Colonic mucosa (tissue), 4 donors: Measurements from ENCODE around the gene PARM1. TPM values are rescaled to one million over a fixed set of nuclear protein-coding genes. Genes with fewer than 3 reads are reported as not detected.

Experiments used
- DNase-seq: peaks from one replicate; pipeline ENCODE4 v3.0.0-alpha.2; 2020
- H3K27ac ChIP-seq: fragments of 200-600 bp; one replicate; pipeline ENCODE4 v1.8.0; 2021
- H3K27me3 ChIP-seq: fragments of 200-600 bp; one replicate; pipeline ENCODE4 v1.8.0; 2021
- H3K36me3 ChIP-seq: fragments of 200-600 bp; one replicate; pipeline ENCODE4 v1.8.0; 2021
- H3K4me1 ChIP-seq: fragments of 200-600 bp; one replicate; pipeline ENCODE4 v1.8.0; 2021; ENCODE audit warnings: mild to moderate bottlenecking
- H3K4me3 ChIP-seq: fragments of 200-600 bp; one replicate; pipeline ENCODE4 v1.8.0; 2021
- H3K9ac ChIP-seq, 2 donors: one replicate each; pipeline ENCODE4 v1.7.0; 2013; ENCODE audit warnings: control low read depth in 2 of 2, low read depth in 2 of 2, low read length in 2 of 2
- H3K9me3 ChIP-seq: fragments of 200-600 bp; one replicate; pipeline ENCODE4 v1.8.0; 2021
- intact Hi-C: fragments of 100-400 bp; cut with DNase I; formaldehyde crosslinking; loops from one replicate; pipeline ENCODE4 v1.14.1; 2022
- total RNA-seq, 2 donors: library from RNA; stranded (reverse); fragmentation: NEBNext Ultra II Directional in 1 of 2; extraction: Animal tissue kit (Norgen Biotek cat#: 25700) in 1 of 2; gene quantifications; one replicate each; pipeline ENCODE4 v1.2.1, GENCODE V29; 2021
- TF ChIP-seq, protein P1 (sequence below): fragments of 200-600 bp; IDR thresholded peaks from one replicate; pipeline ENCODE4 v1.8.0; 2022; ENCODE audit warnings: antibody characterized with exemption, mild to moderate bottlenecking
- donor health status: healthy.
- donor health status: DM: no; HTN: no; CAD: no.
- donor health status: DM: no; HTN: no; CAD: no.

PARM1 gene, protein sequence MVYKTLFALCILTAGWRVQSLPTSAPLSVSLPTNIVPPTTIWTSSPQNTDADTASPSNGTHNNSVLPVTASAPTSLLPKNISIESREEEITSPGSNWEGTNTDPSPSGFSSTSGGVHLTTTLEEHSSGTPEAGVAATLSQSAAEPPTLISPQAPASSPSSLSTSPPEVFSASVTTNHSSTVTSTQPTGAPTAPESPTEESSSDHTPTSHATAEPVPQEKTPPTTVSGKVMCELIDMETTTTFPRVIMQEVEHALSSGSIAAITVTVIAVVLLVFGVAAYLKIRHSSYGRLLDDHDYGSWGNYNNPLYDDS
- total RNA-seq, result 100 to 1,000 TPM; 165 to 280 TPM

GRCh38 chr4:74932832-74933561, at the start of gene PARM1:
Gene PARM1, plus strand, starts transcription at chr4:74933116. Its CDS starts 212 bp downstream, at chr4:74933328.
- TF ChIP-seq, protein P1, sequence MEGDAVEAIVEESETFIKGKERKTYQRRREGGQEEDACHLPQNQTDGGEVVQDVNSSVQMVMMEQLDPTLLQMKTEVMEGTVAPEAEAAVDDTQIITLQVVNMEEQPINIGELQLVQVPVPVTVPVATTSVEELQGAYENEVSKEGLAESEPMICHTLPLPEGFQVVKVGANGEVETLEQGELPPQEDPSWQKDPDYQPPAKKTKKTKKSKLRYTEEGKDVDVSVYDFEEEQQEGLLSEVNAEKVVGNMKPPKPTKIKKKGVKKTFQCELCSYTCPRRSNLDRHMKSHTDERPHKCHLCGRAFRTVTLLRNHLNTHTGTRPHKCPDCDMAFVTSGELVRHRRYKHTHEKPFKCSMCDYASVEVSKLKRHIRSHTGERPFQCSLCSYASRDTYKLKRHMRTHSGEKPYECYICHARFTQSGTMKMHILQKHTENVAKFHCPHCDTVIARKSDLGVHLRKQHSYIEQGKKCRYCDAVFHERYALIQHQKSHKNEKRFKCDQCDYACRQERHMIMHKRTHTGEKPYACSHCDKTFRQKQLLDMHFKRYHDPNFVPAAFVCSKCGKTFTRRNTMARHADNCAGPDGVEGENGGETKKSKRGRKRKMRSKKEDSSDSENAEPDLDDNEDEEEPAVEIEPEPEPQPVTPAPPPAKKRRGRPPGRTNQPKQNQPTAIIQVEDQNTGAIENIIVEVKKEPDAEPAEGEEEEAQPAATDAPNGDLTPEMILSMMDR, result peak; percentile 63
- intact Hi-C loops, result loop anchor here (2.0 to 10.0 kb wide), 3 partner anchors 356 to 562 kb away; no protein-coding TSS in a partner anchor
- Histone ChIP-seq H3K9me3 (no peaks in the 10 kb centered on the region), H3K27ac (peak within 1 kb of the TSS; percentile 97), H3K9ac (peak within 1 kb of the TSS; percentile 84 to 86), H3K36me3 (no peaks in the 10 kb centered on the region), H3K4me1 (no peaks in the 10 kb centered on the region), H3K27me3 (no peaks in the 10 kb centered on the region), H3K4me3 (peak within 1 kb of the TSS; percentile 80)
- DNase-seq, result peak; percentile 97

DNA sequence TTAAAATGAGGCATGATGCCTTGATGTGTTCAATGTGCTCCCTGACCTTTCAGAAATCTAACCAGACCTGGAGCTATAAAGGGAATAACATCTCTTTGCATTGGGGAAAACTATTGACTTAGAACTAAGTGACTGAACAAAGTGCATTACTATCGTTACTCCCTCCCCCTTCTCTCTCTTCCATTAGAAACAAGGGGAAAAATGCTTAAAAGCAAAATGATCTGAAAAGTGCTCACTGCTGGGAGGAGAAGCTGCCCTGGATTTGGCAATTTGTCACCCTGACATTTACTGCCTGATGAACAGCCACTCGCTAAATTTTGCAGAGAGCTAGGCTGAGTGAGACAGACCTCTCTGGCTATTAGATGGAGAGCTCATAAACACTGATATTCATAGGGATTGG, 48.6 kb upstream of the PARM1 start:
- no peak overlapping the region for H3K27ac ChIP-seq
- H3K9me3 ChIP-seq, result no peaks in the 10 kb centered on the region
- no peaks in the 10 kb centered on the region for H3K36me3 ChIP-seq
- no peak overlapping the region for H3K9ac ChIP-seq
- DNase-seq, result no peak
- H3K4me3 ChIP-seq, result no peak overlapping the region
- H3K27me3 ChIP-seq, result no peaks in the 10 kb centered on the region
- TF ChIP-seq, protein P1, result no peak
- no peaks in the 10 kb centered on the region for H3K4me1 ChIP-seq
- intact Hi-C loops, result no loop called here

DNA sequence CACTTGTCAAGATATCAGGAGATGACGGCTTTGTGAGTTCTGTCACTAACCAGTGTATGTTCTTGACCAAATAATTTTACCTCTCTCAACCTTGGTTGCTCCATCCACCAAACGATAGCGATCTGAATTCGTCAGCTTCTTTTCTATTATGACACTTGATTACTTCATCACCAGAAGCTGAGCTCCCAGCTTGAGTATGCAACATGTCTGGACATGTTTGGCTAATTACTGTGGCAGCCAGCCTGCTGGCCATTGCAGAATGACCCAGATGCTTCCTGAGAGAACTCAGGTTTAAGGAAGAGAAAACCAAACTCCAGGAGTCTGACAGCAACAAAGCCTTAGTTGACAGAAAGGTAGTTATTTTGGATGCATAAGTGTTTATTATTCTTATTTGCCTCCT, 46.4 kb upstream of the PARM1 start:
- H3K4me3 ChIP-seq, result no peak overlapping the region
- no peaks in the 10 kb centered on the region for H3K36me3 ChIP-seq
- no peak overlapping the region for H3K9ac ChIP-seq
- no peak for DNase-seq
- H3K27me3 ChIP-seq, result no peaks in the 10 kb centered on the region
- TF ChIP-seq, protein P1, result no peak
- no peaks in the 10 kb centered on the region for H3K4me1 ChIP-seq
- H3K9me3 ChIP-seq, result no peaks in the 10 kb centered on the region
- no peak overlapping the region for H3K27ac ChIP-seq
- intact Hi-C loops, result no loop called here

DNA sequence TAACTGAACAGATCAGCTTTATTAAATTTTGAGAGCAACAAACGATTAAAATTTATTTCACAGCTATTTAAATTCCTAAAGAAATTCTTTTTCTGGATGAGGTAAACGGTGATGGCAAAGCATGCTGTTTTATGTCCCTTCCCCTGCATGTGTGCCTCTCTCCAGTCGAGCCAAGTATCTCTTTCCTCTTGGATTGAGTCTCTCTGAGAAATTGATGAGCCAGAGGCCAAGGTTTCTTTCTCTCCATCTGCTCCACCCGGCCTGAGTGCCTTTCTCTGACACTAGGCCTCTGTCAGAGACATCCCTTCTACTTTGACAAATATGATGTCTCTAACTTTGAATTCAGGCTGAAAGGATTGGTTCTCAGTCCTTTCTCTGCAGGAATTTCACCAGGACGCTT, 42.6 kb upstream of the PARM1 start:
- Histone ChIP-seq H3K4me3 (no peak overlapping the region), H3K9me3 (no peaks in the 10 kb centered on the region), H3K36me3 (no peaks in the 10 kb centered on the region), H3K27ac (no peak overlapping the region), H3K27me3 (no peaks in the 10 kb centered on the region), H3K4me1 (no peaks in the 10 kb centered on the region), H3K9ac (no peak overlapping the region)
- intact Hi-C loops, result no loop called here
- TF ChIP-seq, protein P1, result no peak
- no peak for DNase-seq

DNA sequence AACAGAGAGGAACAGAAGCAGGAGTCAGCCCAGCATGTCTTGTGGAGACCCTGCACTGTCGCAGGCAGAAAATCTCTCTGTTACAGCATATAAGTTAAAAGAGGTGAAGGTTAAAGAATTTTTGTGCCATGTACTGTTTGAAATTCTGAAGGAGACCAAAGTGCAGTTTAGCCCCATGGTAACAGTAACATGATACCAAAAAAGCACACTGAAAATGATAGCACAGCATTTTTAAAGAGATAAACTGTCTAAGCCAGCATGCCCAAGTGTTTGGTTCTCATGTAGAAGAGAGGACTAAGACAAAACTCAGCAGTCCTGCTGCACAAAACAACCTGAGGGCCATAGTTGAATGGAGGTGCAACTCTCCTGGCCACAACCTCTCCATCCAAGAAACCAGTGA, 41.9 kb upstream of the PARM1 start:
- H3K9ac ChIP-seq, result no peak overlapping the region

More for the DNA sequence above, 41.9 kb upstream of the PARM1 start:
- Histone ChIP-seq H3K27ac (no peak overlapping the region), H3K36me3 (no peaks in the 10 kb centered on the region), H3K9me3 (no peaks in the 10 kb centered on the region), H3K4me3 (no peak overlapping the region), H3K27me3 (no peaks in the 10 kb centered on the region), H3K4me1 (no peaks in the 10 kb centered on the region)
- DNase-seq, result no peak
- TF ChIP-seq, protein P1, result no peak
- intact Hi-C loops, result no loop called here
